NT2/D1 (cell line): Measurements from ENCODE around the gene MAP1LC3B2.

ENCODE experiments used
- SUZ12 ChIP-seq: IDR thresholded peaks from 2 replicates; pipeline ENCODE4 v1.6.1; 2011; ENCODE audit not compliant: insufficient read length, insufficient read depth; ENCODE audit errors: extremely low read depth
- YY1 ChIP-seq: IDR thresholded peaks from 2 replicates; pipeline ENCODE4 v1.6.1; 2011; ENCODE audit not compliant: insufficient read length, insufficient read depth
- ZNF274 ChIP-seq: IDR thresholded peaks from 2 replicates; pipeline ENCODE4 v1.6.1; 2011; ENCODE audit warnings: mild to moderate bottlenecking, low read depth, low read length

DNA sequence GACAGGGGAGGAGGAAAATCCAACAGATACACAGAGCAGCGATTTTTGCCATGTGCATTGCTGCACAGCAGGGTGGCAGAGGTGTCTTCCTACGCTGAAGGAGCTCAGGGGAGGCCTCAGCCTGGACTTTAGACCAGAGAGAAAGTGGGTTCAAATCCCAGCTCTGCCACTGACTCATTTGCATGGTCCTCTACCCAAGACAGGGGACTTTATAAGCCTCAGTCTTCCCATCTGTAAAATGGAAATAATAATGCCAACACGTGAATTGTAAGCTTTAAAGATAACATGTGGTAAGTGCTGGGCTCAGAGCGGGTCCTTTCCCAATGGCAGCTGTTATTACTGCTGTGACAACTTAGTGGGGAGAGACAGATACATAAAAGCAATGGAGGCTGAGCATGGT lies 62.0 kb downstream of the MAP1LC3B2 start:
- TF ChIP-seq YY1 (no peak), ZNF274 (no peak), SUZ12 (no peak)
